KOPT-K1 (cell line): Measurements from ENCODE around the gene GRM1.

Experiments
- H3K27ac ChIP-seq: fragments of 200-600 bp; sonication (generic); 2 replicates; pipeline ENCODE4 v1.5.1; 2016; ENCODE audit warnings: antibody characterized with exemption, mild to moderate bottlenecking, low read depth, low read length; ENCODE audit not compliant: poor library complexity, severe bottlenecking
- H3K36me3 ChIP-seq: fragments of 200-600 bp; sonication (generic); 2 replicates; pipeline ENCODE4 v1.5.1; 2017; ENCODE audit warnings: antibody characterized with exemption, mild to moderate bottlenecking, low read length, moderate library complexity; ENCODE audit not compliant: insufficient read depth
- H3K9me3 ChIP-seq: fragments of 200-600 bp; sonication (generic); 2 replicates; pipeline ENCODE4 v1.5.1; 2017; ENCODE audit warnings: antibody characterized with exemption, low read length, mild to moderate bottlenecking; ENCODE audit not compliant: insufficient read depth, poor library complexity, severe bottlenecking

GRM1 gene

GRCh38 chr6:146336191-146336590, 307.3 kb downstream of the GRM1 start:
- no peaks in the 10 kb centered on the region for H3K9me3 ChIP-seq
- H3K27ac ChIP-seq: no peak overlapping the region
- H3K36me3 ChIP-seq: no peaks in the 10 kb centered on the region

- no peaks in the 10 kb centered on the region for H3K36me3 ChIP-seq
- no peaks in the 10 kb centered on the region for H3K9me3 ChIP-seq
- H3K27ac ChIP-seq: no peak overlapping the region
Observed at GRCh38 chr6:146337376-146337775, 308.5 kb downstream of the GRM1 start.

GRCh38 chr6:146339716-146340115, 310.9 kb downstream of the GRM1 start:
- no peak overlapping the region for H3K27ac ChIP-seq
- H3K9me3 ChIP-seq: no peaks in the 10 kb centered on the region
- no peaks in the 10 kb centered on the region for H3K36me3 ChIP-seq

- no peak overlapping the region for H3K27ac ChIP-seq
- H3K36me3 ChIP-seq: no peaks in the 10 kb centered on the region
- H3K9me3 ChIP-seq: no peaks in the 10 kb centered on the region
Observed at GRCh38 chr6:146341493-146342230, 312.8 kb downstream of the GRM1 start.

- H3K36me3 ChIP-seq: no peaks in the 10 kb centered on the region
- H3K9me3 ChIP-seq: no peaks in the 10 kb centered on the region
Observed at GRCh38 chr6:146345598-146345997, 316.7 kb downstream of the GRM1 start.

GRCh38 chr6:146347090-146347489, 318.2 kb downstream of the GRM1 start:
- no peaks in the 10 kb centered on the region for H3K36me3 ChIP-seq
- H3K9me3 ChIP-seq: no peaks in the 10 kb centered on the region
- no peak overlapping the region for H3K27ac ChIP-seq

More at GRCh38 chr6:146345598-146345997, 316.7 kb downstream of the GRM1 start:
- H3K27ac ChIP-seq: no peak overlapping the region

GRCh38 chr6:146347690-146348089, 318.8 kb downstream of the GRM1 start:
- Histone ChIP-seq H3K27ac (no peak overlapping the region), H3K36me3 (no peaks in the 10 kb centered on the region), H3K9me3 (no peaks in the 10 kb centered on the region)

GRCh38 chr6:146351018-146351417, 322.2 kb downstream of the GRM1 start:
- H3K27ac ChIP-seq: no peak overlapping the region
- H3K36me3 ChIP-seq: no peaks in the 10 kb centered on the region
- H3K9me3 ChIP-seq: no peaks in the 10 kb centered on the region

GRCh38 chr6:146352163-146352562, 323.3 kb downstream of the GRM1 start:
- Histone ChIP-seq H3K36me3 (no peaks in the 10 kb centered on the region), H3K27ac (no peak overlapping the region), H3K9me3 (no peaks in the 10 kb centered on the region)

GRCh38 chr6:146354451-146354850, 325.6 kb downstream of the GRM1 start:
- Histone ChIP-seq H3K9me3 (no peaks in the 10 kb centered on the region), H3K36me3 (no peaks in the 10 kb centered on the region), H3K27ac (no peak overlapping the region)

GRCh38 chr6:146355521-146356100, 326.7 kb downstream of the GRM1 start:
- Histone ChIP-seq H3K27ac (no peak overlapping the region), H3K9me3 (no peaks in the 10 kb centered on the region), H3K36me3 (no peaks in the 10 kb centered on the region)

- no peak overlapping the region for H3K27ac ChIP-seq
- no peaks in the 10 kb centered on the region for H3K9me3 ChIP-seq
- H3K36me3 ChIP-seq: no peaks in the 10 kb centered on the region
Observed at GRCh38 chr6:146357578-146358430, 328.9 kb downstream of the GRM1 start.

GRCh38 chr6:146358431-146359046, 329.7 kb downstream of the GRM1 start:
- Histone ChIP-seq H3K36me3 (no peaks in the 10 kb centered on the region), H3K27ac (no peak overlapping the region), H3K9me3 (no peaks in the 10 kb centered on the region)

GRCh38 chr6:146359131-146359530, 330.3 kb downstream of the GRM1 start:
- Histone ChIP-seq H3K36me3 (no peaks in the 10 kb centered on the region), H3K9me3 (no peaks in the 10 kb centered on the region), H3K27ac (no peak overlapping the region)
